Stimulated activated CD8-positive, alpha-beta memory T cell treated with anti-CD3 and anti-CD28 coated beads, Interleukin-12 subunit alpha, Interleukin-12 subunit beta, amount 100 ng/mL, for 4 hours (primary cell): ENCODE measurements around the gene IFNGR1.
"Not testable (repeated sequence)": the region's sequence is repeated elsewhere in the genome, so short reads cannot be mapped to it uniquely, and the experiment has no call there.

Experiments used
- DNase-seq: peaks from one replicate; pipeline ENCODE4 v3.0.0-alpha.2; 2020; ENCODE audit warnings: low read depth

IFNGR1 gene

DNA sequence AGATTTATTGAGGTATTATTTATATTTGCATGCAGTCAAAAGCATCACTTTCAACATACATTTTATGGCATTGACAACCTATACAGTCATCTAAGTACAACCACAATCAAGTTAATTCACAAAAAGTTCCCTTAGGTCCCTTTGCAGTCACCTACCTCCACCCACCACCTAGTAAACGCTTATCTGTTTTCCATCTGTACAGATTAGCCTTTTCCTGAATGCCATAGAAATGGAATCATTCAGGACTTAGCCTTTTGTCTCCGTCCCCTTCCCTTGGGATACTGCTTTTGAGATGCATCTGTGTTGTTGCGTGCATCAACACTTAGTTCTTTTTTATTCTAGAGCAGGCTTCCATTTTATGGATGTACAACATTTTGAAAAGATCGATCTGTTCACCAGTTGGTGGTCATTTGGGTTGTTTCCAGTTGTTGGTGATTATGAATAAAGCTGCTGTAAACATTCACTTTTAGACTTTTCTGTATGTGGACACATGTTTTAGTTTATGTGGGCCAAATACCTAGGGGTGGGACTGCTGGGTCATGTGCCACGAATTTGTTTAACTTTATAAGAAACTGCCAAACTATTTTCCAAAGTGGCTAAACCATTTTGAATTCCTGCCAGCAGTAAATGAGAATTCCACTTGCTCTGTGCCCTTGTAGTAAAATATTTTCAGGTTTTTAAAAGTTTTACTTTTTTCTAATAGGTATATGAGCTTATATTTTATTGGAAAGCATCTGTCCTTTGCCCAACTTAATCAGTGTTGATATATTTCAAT is 17.6 kb upstream of the IFNGR1 start:
- no peak for DNase-seq

DNA sequence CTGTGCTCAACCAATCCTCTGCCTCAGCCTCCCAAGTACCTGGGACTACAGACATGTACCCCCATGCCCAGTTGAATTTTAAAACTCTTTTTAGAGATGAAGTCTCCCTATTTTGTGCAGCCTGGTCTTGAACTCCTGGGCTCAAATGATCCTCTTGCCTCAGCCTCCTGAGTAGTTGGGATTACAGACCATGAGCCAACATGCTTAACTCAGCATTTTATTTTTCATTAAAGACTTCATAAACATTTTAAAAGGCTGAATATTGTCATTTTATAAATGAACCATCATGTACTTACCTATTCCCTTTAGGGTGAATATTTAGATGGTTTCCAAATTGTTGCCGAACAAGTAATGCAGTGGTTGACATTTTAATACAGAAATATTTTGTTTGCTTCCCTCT is 16.5 kb upstream of the IFNGR1 start:
- no peak for DNase-seq

DNA sequence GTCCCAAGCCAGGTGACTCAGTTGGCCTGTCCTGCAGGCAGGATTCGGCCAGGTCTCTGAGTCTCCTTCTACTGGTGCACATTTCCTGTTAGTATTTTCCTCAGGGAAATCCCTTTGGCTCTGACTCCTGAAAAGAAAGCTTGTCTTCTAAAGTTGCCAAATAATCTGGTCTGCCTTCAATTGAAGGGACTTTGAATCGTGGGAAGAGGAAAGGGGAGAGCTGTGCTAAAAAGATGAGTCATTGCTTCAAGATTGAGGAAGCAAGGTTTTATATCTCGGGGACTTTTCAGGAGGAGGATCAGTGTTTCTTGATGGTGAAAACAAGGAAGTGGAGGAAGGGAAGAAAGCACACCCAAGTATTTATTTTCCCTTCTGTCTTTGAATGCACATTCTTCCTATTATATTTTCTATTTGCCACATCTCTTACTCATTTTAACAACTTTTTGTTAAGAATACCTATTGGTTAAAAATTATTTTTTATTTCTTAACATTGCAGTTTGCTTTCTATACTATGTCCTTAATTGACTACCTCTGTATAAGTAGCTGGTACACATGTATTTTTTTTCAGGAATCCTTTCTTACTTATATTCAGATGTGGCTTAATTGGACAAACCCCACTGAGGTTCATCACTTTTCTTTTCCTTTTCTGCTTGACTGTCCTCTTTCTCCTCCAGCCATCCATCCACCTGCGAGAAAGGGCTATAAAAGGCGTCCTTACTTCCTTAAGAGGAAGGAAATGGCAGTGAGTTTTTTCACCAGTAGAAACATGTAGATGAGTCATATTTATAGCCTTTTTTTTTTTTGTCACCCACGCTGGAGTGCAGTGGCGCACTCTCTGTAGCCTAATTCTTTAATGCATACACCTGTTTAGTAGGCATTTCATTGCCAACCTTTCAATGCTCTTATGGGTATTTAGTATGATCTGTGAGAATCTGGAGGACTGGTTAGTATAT is 15.0 kb upstream of the IFNGR1 start:
- no peak for DNase-seq

DNA sequence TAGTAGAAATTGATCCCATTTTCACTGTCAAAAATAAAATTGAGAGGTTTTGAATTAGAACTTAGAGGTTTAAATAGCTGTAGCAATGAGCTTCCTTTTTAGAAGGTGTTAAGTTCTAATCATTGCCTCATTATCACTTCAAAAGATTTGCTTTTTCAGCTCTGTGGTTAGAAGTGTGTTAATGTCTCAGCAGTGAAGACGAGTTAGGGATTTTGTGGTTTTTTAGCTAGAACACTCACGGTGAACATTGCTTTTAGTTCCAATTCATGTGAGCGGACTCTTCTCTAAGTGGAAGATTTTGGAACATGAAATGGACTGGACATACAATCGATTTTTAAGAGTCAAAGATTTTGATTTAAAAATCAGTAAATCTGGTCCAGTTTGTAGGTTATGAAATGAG is 12.7 kb upstream of the IFNGR1 start:
- no peak for DNase-seq

DNA sequence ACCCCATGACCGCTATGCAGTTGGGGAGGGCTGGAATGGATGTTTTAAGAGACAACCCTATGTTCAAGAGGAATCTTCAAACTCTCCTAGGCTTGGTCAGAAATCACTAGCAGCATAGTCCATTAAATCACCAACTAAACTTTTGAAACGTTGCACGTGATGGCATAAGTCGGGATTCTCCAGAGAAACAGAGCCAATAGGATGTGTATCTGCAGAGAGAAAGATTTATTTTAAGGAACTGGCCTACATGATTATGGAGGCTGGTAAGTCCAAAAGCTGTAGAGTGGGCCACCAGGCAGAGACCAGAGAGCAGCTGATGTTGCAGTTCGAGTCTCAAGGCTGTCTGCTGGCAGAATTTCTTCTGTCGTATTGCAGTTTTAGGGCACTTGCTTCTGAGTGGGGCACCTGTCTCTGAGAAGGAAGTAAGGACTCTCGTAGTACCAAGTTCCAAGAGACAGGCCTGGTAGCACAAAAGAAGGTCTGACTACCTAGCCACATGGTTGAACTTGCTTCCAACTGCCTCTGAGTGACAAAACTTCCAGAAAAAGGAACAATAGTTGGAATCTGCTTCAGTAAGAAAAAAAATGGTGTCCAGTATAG is 11.9 kb upstream of the IFNGR1 start:
- DNase-seq: no peak

DNA sequence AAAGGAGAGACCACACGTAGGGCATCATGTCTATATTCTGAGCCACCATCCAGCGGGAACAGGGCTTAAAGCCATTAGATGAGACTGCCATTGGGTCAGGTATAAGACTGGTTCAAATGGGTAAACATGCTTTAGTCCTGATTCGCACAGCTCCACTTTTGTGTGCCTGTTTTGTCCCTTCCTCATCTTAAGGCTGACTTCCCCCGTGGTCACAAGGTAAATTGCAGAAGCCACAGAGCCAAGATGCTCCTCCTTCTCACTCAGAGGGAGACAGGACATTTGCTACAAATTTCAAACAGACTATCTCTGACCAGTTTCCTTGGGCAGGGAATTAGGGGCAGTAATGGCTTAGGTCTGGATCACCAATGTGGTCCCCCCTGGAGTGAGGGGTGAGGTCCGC is 11.4 kb upstream of the IFNGR1 start:
- DNase-seq: no peak

DNA sequence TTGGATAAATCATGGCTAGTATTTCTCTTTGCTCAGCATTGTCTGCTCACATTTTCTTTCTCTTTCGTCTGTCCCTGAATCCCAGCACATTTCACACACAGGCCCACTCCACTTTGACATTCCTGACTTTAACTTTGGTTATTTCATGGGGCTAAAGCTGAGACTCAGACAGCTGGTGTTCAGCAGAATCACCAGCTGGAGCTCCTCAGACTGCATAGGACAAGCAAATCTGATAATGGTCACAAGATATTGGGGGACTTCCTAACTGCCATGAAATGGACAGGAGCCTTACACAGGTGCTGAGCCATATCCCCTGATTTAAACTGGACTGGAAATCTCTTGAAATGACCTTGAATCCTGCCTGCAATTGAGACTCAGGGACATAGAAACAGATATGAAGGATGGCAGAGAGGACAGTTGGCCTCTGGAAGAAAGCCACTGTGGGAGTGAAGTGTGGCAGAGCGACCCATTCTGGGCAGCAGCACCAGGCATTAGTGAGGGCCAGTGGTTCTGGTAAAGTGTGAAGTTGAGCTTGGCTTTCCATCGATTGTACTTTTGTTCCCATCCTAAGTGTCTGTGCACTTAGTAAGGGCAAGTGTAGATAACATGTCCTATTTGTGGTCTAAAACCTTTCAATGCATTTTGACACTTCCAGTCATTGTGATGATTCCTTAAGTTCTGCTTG is 10.0 kb upstream of the IFNGR1 start:
- no peak for DNase-seq

DNA sequence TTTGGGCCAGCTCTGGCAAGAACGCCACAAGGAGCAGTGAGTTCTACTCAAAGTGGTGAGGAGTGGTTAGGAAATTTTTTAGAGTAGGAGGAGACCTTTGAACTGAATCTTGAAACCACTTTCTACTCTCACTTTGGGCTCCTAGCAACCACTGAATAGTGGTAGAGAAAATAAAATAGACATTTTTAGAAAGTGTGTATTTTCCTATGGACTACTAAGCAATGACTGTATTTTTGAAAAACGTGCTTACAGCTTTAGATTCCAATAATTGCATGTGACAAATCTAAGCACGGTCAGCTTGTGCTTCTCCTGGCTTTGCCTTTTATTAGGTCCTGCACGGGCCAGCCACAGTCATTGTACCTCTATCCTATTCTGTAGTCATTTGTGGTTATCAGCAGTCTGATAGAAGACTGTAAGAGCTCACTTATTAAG is 8.7 kb upstream of the IFNGR1 start:
- no peak for DNase-seq

DNA sequence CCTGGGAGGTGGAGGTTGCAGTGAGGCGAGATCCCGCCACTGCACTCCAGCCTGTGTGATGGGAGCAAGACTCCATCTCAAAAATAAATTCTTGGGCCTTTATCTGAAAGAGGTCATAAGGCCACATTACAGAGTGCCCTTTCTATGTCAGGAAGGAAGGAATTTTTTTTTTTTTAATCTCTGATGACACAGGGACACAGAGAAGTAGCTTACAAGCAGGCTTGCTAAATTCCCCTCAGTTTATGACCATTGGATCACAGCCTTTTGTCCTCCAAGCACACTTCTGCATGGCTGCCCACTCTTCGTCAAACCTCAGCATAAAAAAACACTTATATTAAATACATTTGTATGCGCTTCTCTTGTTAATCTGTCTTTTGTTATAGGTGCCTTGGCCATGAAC is 7.5 kb upstream of the IFNGR1 start:
- no peak for DNase-seq

DNA sequence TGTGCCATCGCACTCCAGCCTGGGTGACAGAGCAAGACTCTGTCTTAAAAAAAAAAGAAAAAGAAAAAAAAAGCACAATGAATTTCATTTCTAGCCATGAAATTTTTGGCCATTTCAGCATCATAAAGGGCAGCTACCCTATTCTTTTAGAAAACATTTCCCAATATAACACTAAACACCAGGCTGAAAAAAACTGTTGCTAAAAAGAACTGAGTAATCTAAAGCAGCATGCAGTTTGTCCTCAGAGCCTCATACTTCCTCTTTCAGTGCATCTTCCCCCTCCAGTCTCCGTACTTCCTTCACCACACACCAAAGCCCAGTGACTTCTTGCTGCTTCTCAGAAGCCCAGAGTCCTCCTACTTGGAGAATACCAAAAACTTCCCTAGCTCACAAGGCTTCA is 5.6 kb upstream of the IFNGR1 start:
- no peak for DNase-seq

DNA sequence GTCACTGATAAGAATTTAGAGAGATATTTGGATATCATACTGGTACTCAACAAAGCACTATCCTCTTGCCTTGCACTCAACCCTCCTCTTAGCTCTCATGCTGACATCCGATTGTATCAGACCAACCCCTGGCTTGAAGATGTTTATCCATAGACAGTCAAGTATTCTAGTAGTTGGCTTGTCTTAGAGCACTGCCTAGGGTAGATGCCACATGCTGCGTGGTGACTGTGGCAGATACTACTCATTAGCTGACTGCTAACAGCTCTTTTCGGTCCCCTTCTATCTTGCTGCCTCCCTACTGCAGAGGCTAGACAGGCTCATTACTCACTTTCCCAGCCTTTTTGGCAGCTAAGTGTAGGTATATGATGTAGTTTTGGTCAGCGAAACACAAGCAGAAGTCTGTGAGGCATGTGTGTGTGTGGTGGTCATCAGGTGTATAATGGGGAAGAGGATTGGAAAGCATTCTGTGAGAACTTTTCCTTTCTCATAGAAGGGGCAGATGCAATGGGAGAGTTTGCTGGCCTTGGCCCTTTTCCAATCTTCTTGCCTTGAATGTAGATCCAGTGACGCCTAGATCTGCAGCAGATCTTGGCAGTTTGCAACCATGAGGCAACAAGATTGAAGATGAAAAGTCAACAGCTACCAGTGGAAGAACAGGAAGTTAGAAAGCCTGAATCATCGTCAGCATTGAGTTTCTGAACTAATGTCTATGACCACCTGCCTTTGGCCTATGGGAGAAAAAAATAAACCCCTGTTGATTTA is 4.4 kb upstream of the IFNGR1 start:
- DNase-seq: no peak

DNA sequence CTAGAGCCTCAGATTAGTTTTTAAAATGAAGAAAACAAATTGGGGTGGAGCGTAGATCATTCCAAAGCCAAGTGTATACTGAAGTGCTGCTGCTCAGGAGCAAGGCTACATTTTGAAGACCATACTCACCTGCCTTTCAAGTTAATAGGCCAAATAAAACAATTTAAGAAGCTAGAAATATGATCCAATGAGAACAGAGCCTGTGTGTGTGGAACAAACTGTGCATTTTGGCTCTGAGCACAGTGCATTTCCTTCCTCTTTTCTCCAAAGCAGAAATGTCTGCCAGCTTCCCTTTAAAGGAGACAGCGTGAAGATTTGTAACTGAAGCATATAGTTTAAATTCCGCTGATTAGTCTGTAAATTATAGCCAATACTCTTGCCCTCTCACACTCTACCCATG is 3.2 kb upstream of the IFNGR1 start:
- DNase-seq: no peak

DNA sequence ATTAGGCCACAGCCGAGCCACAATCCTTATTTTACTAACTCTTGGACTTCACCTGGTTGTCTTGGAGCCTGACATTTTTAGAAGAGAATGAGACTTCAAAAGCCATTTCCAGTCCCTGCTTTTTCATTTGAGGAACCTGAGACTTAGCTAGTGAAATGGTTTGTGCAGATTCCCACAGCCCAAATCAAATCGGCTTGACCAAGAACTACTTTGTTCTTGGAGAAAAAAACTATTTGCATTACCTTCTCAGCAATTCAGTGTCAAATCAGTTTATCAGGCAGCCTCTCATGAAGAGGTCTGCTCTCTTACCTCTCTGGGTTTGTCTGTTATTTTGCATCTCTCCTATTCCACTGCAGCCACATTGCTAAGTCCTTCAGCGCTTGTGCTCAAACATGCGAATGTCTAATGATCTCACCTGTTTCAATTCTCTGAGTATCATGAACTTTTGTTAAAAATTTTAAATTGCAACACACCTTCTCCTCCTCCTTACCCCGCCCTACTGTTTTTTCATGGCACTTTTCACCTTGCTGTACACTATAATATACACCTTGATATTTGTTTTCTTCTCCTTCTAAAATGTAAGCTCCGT is 573 bp upstream of the IFNGR1 start:
- no peak for DNase-seq

DNA sequence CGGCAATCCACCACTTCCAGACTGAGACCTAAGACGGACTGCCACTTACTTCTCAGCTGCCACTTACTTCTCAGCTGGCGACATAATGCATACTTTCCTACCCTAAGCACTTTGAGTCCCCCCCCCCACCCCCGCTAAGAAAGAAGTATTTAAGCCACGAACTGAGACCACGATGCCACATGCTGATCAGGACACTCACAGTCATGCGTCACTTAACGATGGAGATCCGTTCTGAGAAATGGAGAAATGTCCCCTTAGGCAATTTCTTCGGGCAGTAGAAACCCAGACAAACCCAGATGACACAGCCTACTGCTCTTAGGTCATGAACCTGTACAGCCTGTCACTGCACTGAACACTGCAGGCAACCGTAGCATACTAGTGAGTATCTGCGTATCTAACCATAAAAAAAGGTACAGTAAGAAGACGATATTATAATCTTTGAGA is 690 bp downstream of the IFNGR1 start:
- no peak for DNase-seq

DNA sequence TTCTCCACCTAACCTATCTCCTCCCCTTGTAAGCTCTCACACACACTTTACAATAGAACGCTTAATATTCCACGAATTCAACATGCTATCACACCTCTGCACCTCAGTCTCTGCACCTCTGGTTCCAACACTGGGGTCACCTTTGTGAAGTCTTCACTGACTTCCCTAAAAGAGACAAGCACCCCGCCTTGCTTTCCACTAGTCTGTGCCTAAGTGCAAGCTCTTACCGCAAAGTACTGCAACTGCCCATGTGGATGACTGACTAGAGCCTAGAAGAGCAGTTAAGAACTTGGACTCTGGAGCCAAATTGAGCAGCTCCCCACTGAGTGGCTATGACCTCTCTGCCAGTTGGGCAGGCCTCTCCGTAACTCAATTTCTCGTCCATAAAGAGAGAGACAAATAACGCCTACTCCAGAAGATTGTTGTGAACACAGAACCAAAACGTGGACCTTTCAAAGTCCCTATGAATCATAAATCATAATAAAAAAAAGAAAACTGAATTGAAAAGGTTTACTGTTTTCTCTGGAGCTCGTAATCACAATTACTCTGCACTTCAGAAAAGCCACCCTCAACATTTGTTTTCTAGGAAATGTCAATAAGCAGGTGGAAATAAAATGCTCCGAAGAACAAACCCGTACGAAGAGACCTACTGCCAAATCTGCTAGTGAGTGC is 1.2 kb downstream of the IFNGR1 start:
- DNase-seq: no peak

DNA sequence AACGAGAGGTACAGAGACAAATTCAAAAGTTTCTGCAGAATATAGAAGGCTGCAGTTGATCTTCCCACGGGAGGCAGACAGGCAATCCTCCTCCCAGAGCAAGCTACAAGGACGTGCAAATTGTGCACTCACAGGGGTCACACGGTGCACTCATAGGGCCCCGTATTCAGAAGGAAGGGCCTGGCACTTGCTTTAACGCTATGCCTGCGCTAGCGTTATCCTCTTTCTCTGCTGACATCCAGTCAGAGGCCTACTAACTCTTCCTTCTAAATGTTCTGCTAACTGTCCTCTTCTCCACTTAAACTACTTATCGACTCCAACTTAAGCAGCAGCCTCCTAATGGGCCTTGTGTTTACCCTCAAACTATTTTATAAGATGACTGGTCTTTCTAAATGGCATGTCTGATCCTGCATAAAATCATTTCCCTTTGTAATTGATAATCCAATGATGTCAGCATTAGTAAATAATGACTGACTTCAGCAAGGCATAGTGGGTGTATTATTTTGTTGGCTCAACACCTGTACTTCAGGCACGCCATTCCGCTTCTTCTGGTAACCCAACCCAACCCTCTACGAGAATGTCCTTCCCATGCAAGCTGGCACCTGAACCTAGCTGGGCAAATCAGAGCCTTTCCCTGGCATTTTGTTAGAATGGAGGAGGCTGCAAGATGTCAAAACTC is 2.2 kb downstream of the IFNGR1 start:
- DNase-seq: no peak

DNA sequence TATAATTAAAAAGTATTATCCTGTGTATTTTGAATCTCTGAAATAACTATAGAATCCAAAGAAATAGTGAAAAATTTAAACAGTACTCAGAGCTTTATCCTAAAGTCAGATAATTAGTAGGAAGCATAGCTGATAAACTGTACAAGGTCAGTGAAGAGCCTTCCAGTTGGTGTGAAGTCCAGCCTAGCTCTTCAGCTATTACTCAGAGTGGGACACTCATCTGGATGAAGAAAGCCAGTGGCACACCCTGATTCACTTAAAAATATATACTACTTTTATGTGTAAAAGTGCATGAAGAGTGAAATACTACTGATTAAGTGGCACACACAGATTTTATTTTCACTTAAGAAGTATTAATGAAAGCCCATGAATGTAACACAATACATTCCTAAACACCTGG is 3.1 kb downstream of the IFNGR1 start:
- no peak for DNase-seq

DNA sequence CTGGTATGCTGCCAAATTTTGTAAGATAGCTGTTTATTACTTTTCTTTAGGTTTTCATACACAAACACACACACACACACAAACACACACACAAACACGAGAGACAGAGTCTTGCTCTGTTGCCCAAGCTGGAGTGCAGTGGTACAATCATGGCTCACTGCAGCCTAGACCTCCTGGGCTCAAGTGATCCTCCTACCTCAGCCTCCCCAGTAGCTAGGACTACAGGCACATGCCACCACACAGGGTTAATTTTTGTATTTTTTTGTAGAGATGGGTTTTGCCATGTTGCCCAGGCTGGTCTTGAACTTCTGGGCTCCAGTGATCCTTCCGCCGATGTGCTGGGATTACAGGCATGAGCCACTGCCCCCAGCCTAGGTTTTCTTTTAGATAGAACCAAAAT is 3.6 kb downstream of the IFNGR1 start:
- DNase-seq: not testable (repeated sequence)

DNA sequence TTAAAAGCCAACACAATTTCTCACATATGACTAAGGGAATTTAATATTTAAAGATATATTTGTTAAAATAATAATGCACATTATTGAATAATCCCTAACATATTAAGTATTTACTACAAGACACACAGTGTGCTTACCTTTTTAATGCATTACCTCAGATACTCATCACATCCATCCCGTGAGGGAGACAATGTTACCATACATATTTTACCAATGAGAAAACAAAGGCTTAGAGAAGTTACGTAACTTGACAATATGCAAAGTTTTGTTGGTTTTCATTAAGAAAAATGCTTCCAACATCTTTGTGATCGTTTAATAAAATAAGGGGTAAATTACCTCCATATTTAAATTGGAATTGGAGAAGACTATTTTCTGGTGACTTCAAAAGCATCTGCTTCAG is 4.3 kb downstream of the IFNGR1 start:
- DNase-seq: no peak

DNA sequence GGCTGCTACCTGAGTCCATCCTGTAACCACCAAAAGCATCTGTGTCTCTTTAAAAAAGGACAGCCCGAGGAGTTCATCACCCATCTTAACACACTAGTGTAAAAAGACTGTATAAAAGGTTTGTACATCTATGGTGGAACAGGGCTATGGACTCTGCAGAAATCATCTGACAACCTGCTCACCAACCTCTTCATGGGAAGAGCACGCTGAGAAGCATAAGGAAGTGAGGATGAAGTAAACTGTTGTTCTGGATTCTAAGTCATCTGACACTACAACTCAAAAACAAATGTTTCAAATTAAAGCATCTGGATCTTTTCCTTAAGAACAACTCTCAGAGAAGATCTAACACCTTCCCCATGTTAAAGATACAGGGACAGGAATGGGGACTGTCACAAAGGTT is 5.4 kb downstream of the IFNGR1 start:
- DNase-seq: no peak
